HL-60/S4 (cell line): ENCODE measurements around the gene GYG2.

Experiments
- in situ Hi-C: fragments of 300-500 bp; cut with MboI; formaldehyde crosslinking; loops from 2 replicates; pipeline ENCODE4 v1.14.3; 2022; ENCODE audit warnings: low sequenced_read_pairs

Gene GYG2

DNA sequence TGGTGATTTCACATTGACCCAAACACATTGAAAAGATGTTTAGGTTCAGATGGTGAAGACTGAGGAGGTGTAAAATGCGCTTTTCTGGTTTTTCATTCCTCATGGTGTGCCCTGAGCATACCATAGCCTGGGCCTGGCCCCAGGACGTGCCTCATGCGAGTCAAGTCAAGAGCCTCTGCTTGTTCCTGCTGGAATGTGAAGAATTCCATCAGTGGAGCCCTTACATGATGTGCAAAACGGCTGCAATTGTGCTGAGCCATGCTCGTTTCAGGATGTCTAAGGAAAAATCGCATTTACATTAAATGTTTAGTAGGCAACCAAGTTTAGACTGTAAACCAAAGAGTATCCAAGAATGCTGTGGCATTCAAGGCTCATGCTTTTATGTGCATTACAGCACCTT is 34.9 kb downstream of the GYG2 start:
- in situ Hi-C loops, result no loop called here

DNA sequence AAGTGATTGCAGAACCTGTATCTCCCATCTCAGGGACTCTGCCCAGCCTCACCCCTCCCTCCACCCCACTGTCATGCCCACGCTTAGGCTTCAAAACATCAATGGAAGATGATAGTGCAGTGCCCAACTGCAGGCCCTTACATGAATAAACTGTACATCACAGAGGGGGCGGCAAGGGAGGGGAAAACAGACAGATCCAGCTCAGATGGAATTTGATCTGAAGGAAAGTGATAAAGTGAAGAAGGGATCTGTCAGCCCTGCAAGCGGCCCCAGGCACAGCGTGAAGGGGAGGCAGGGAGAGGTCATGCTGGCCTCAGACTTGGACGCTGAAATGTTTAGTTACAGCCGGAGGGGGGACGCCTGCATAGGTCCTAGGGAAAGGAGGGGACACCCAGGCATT is 38.5 kb downstream of the GYG2 start:
- in situ Hi-C loops, result no loop called here

DNA sequence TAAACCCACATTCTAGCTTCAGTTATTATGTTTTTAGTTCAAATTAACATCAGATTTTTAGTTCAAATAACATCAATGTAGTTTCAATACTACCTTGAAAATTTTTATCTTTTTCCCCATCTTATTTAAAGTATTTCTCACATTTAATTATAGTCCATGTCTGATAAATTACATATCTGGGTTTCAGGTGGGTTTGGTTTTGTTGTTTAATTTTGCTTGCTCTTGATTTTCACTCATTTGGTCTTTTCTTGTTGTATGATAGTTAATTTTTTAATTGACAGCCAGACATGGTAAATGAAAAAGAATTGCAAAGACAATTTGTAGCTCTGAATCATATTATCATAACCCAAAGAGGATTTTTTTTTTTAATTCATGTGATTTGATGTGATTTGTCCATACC is 41.9 kb downstream of the GYG2 start:
- in situ Hi-C loops, result no loop called here

DNA sequence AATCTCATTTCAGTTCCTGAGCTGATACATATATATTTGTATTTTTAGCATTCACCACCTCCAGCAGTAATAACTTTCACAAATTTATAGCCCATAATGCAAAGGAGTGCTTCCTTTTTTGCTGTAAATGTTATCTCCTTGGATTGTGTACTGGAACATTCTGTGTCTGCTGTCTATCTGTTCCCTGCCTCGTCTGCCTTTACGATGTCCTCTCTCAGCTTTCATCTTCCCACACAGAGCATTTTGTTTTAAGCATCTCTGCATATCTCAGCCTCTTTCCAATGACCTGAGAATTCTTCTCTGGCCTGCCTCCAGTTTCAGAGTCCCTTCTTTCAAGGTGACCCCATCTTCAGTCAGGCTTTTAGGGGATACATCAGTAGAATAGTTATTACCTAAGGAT is 43.1 kb downstream of the GYG2 start:
- in situ Hi-C loops, result no loop called here

DNA sequence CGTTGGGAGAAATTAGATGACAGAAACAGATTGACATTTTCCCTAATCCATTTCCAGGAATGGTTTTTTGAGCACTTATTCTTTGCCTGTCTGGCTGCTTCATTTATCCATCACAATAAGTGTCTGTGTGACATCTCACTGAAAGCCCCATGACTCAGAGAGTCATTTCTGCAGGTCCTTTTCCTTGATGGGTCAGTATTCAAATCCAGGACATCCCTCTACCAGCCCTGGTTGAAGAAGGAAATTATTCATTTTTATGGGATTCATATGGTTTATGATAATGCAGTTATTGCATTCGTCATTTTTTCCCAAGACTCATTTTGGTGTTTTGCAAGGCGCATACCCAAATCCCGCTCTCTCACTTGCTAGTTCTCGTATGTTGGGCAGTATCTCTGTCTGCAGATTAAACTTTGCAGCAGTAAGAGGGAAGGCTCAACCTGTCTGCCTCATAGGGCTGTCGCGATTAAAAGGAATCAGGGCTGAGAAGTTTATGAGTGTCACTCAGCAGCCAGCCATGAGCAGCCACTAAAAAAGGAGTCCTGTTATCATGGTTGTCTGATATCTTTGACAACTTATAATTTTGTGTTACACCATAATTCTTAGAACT is 44.0 kb downstream of the GYG2 start:
- in situ Hi-C loops, result no loop called here

DNA sequence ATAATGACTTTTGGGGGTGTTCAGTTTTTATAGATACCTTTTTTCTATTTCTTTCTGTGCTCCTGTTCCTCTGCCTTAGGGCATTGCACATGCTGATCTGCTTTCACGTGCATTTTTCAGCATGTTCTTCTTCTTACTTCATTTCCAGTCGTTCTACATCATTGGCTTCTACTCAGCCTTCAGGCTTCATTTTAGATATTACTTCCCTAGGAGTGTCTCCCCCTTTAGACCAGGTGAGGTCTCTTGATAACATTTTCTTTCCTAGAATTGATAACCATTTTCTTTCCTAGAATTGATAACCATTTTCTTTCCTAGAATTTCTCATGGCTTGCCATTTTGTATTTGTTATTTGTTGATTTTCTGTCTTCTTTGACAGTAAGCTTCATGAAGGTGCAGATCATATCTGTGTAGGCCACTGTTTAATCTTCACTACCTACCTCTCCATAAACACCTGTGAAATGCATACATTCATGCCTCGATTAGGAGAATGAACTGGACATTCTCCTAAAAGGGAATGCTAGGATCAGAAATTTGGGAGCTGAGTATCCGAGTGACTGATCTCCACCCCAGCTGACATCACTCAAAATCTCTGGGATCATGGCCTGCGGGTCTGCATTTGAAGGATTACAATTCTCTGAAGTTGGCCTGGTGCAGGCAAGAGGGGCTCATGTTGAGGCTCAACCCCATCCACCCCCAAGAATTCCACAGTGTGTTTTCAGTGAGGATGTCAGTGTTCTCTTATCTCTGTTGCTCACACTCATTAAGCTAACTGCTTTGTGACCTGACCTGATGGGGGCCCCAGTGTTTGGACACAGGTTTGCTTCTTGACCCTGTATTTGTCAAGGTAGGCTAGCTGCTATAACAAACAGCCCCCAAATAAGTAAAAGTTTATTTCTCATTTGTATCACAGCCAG is 45.7 kb downstream of the GYG2 start:
- in situ Hi-C loops, result loop anchor here (25.0 kb wide), 1 partner anchor 163 kb away; the partner anchor contains the start of gene ARSF

DNA sequence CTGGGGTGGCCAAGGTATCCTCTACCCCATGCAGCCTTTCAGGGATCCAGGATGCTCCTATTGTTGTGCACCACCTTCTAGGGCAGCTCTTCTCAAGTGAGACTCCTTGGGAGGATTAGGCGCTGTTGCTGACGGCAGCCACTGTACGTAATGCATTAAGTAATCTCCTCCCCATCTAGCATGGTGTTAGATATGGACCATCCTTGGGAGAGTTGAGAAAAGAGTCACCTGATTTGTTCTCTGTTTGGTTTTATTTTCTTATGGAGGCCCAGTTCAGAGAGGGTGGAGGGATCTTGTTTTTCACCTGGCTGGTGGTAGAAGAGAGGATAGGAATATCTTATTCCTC is 46.4 kb downstream of the GYG2 start:
- in situ Hi-C loops, result loop anchor here (25.0 kb wide), 1 partner anchor 162 kb away; the partner anchor contains the start of gene ARSF

DNA sequence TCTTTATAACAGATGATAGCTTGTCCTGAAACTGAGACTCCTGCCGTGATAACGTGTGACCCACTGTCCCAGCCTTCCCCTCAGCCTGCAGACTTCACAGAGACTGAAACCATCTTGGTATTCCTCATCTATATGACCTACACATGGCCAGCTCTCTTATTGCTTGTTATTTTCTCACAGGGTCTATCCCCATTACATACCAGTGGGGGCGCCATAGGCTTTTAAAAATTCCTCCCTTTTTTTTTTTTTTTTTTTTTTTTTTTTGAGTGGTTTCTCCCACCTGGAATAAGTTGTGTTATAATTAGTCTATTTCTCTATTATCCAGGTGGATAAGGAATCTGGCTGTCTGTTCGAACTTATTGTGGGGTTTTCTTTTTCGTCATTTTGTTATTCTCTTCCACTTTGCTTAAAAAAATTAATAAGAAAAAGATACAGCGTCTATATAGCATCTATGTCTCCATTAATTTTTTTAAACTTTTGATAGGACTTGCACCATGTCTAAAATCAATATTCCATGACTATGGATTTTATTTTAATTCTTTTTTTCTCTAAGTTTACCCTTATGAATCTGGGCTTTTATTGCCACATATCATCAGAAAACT is 47.2 kb downstream of the GYG2 start:
- in situ Hi-C loops, result loop anchor here (25.0 kb wide), 1 partner anchor 161 kb away; the partner anchor contains the start of gene ARSF

DNA sequence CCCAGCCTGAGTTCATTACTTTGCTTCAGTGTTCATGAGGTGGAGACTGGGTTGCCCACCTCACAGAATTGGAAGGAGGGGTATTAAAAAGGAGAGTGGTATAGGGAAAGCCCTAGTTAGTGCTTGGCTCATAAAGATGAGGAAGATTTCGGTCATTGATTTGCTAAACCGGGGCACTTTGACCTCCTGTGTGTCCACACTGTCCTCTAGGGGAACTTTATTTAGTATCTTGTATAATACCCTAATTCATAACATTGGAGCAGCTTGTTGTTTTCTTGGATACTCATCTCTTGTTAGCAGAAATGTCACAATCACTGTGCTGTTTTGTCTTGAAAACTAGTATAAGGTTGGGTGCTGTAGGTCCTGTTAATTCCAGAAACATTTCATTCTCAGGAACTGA is 49.8 kb downstream of the GYG2 start:
- in situ Hi-C loops, result loop anchor here (25.0 kb wide), 1 partner anchor 159 kb away; the partner anchor contains the start of gene ARSF

DNA sequence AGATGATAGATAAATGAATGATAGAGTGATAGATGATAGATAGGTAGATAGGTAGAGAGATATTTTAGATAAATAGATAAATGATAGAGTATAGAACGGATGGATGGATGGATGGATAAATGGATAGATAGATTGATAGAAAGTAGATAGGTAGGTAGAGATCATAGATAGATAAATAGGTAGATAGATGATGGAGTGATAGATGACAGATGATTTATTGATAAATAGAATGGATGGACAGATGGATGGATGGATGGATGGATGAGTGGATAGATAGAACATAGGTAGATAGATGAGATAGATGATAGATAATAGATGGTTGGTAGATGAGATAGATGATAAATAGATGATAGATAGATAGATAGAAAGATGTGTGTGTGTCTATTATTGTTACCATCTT is 50.9 kb downstream of the GYG2 start:
- in situ Hi-C loops, result loop anchor here (25.0 kb wide), 1 partner anchor 158 kb away; the partner anchor contains the start of gene ARSF

DNA sequence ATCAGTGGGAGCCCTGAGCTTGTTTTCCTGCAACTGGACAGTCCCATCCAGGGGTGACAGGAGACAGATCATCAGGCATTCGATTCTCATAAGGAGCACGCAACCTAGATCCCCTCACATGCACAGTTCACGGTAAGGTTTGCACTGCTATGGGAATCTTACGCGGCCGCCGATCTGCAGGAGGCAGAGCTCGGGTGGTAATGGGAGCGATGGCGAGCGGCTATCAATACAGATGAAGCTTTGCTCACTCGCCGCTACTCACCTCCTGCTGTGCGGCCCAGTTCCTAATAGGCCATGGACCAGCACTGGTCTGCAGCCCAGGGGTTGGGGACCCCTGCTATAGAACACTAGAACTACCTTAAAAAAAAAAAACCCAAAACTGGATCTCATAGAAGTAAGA is 55.0 kb downstream of the GYG2 start:
- in situ Hi-C loops, result loop anchor here (25.0 kb wide), 1 partner anchor 154 kb away; the partner anchor contains the start of gene ARSF

DNA sequence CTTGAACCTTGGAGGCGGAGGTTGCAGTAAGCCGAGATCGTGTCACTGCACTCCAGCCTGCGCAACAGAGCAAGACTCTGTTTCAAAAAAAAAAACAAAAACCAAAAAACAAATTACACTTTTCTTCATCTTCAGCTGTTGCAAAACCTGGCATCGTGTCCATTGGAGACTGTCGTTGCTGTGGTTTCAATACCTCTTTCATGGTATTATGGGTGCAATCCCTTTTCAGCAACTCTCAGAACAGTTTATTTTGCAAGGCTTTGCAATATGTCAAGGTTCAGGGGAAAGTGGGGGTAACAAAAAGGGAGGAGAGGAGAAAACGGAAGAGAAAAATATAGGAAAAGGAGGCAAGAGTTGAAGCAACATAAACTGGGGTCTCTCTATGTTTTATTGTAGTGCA is 59.6 kb downstream of the GYG2 start:
- in situ Hi-C loops, result loop anchor here (25.0 kb wide), 1 partner anchor 149 kb away; the partner anchor contains the start of gene ARSF

DNA sequence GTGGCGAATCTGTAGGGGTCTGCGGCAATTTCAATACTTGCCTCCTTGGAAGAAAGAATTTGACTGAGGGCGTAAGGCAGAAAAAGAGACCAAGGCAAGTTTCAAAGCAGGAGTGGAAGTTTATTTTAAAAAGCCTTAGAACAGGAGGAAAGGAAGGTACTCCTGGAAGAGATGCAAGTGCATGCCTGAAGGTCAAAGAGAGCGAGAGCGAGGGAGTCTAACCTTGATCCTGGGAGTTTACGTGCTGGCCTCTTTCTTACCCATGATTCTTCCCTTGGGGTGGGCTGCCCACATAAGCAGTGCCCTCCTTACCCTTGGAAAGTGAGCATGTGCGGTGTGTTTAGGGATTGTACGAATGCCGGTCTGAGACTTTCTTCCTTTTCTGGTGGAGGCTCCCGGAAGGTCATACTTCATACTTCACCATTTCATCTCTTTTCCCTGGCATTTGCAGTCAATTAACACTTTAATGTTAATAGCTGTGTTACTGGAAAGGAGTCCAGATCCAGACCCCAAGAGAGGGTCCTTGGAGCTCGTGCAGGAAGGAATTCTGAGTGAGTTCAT is 60.4 kb downstream of the GYG2 start:
- in situ Hi-C loops, result loop anchor here (25.0 kb wide), 1 partner anchor 148 kb away; the partner anchor contains the start of gene ARSF

DNA sequence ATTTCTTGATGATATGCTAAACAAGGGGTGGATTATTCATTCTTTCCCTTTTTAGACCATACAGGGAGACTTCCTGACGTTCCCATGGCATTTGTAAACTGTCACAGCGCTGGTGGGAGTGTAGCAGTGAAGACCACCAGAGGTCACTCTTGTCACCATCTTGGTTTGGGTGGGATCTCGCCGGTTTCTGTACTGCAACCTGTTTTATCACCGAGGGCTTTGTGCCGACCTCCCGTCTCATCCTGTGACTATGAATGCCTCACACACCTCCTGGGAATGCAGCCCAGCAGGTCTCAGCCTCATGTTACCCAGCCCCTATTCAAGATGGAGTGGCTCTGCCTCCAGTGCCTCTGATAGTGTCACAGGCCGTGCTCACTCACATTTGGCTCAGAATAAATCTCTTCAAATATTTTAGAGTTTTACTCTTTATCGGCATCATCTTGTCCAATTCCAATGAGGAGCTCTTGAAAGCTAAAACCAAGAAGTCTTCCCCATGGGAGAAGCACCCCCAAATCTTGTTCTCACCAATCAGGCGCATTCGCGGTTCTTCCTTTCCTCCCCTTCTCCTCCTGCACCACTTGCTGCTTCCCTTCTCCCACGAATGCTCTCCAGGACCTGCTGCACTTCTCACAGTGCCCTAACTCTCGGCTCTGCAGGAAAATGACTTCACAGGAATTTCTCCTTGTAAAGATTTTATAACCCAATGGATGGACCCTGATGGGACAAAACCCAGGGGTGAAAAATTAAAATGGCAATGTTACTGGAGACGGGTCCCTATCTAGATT is 61.2 kb downstream of the GYG2 start:
- in situ Hi-C loops, result loop anchor here (25.0 kb wide), 1 partner anchor 147 kb away; the partner anchor contains the start of gene ARSF

DNA sequence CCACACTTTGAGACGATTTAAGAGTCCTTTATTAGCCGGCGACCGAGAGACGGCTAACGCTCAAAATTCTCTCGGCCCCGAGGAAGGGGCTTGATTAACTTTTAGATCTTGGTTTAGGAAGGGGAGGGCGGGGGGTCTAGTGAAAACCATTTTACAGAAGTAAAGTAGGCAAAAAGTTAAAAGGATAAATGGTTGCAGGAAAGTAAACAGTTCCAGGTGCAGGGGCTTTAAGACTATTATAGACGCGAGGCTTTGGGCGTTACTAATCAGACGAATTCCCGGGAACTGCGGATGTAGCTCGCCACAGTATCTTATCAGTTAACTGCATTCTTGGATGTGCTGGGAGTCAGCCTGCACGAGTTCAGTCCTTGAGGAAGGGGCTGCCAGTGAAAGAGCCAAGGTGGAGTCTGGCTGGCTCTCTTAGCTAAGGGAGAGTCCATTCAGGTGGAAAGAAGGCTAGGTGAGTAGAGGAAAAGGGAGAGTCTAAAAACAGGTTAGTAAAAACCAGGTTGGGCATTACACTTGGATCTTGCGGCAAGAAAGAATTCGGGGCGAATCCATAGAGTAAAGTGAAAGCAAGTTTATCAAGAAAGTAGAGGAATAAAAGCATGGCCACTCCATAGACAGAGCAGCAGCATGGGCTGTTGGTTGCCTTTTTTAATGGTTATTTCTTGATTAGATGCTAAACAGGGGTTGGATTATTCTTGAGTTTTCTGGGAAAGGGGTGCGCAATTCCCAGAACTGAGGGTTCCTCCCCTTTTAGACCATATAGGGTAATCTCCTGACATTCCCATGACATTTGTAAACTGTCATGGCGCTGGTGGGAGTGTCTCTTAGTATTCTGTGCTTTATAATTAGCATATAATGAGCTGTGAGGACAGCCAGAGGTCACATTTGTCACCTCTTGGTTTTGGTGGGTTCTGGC is 62.1 kb downstream of the GYG2 start:
- in situ Hi-C loops, result loop anchor here (25.0 kb wide), 1 partner anchor 147 kb away; the partner anchor contains the start of gene ARSF

DNA sequence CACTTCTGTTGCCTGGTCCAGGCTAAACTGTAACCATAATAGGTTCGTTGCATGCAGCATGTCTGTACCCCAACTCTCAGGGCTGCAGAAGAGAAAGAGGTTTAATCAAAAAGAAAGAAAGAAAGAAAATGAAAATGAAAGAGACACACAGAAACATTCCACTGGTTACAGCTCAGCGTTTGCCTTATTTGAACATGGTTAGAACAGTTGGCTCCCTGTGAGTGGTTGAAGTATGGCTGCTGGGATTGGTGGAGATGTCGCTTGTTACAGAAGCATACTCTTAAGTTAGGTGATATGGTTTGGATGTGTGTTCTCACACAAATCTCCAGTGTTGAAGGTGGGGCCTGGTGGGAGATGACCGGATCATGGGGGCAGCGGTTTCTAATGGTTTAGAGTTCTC is 64.1 kb downstream of the GYG2 start:
- in situ Hi-C loops, result loop anchor here (25.0 kb wide), 1 partner anchor 144 kb away; the partner anchor contains the start of gene ARSF

DNA sequence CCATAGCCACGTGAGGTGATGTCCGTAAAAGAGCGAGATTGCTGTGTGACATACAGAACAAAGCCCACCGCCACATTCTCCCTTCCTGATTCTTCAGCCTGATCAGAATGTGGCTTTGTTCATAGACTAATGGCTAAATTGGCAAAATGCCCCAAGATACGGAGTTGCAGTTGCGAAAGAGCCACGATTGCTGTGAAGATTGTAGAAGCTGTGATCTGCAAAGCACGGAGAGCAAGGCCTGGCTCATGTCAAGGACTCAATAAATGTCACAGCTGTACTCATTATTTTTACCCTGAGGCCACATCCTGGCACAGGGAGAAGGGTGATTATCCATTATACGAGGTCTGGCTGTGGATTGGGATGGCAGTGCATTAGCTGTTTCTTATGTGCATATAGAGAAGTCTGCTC is 66.2 kb downstream of the GYG2 start:
- in situ Hi-C loops, result loop anchor here (25.0 kb wide), 1 partner anchor 142 kb away; the partner anchor contains the start of gene ARSF

DNA sequence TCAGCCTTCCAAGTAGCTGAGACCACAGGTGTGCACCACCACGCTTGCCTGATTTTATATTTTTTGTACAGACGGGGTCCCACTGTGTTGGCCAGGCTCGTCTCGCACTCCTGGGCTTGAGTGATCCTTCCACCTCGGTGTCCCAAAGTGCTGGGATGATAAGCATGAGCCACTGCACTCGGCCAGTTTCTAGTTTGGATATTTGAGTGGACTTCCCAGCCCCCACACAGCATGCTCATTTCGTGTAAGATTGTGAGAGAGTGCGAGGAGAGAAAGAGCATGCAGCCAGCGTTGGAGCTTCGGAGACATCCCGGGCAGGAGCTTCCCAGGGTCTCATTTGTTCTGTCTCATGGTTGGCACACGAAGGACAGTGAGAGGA is 68.6 kb downstream of the GYG2 start:
- in situ Hi-C loops, result loop anchor here (25.0 kb wide), 1 partner anchor 140 kb away; the partner anchor contains the start of gene ARSF
